K562 (cell line): ENCODE measurements around the gene ENDOV. TPM values are rescaled to one million over a fixed set of nuclear protein-coding genes. Genes with fewer than 3 reads are reported as not detected.

Source experiments
- ATAC-seq: fragments of 200-7000 bp; cut with Tn5 transposase; 3 replicates; pipeline ENCODE4 v1.9.1; 2020; ENCODE audit warnings: moderate library complexity
- BruUV-seq: library from RNA; stranded (reverse); fragments of 400-500 nt; replicated peaks from 2 replicates; lab custom pipeline; 2021; lab: Mats Ljungman, UMichigan
- CTCF ChIA-PET: fragments of 300-600 bp; formaldehyde crosslinking; extraction: SDS; loops from one replicate; lab custom pipeline; 2021; ENCODE audit warnings: low intra/inter-chr PET ratio; lab: Yijun Ruan, JAX
- POLR2A ChIA-PET: fragments of 300-600, 350-650 bp; sonication (Branson Sonifier 250); formaldehyde crosslinking; extraction: SDS; loops from one replicate; lab custom pipeline; 2021; ENCODE audit warnings: antibody characterized with exemption, inconsistent platforms; lab: Yijun Ruan, JAX
- DNase-seq, 4 experiments: peaks; one replicate each; pipeline versions ENCODE4 v3.0.0 to v3.0.0-alpha.2; 2011 to 2018; ENCODE audit warnings: low spot score in 3 of 4, mixed read lengths in 3 of 4; ENCODE audit errors: extremely low read depth in 1 of 4
- FAIRE-seq: peaks from 2 replicates; lab custom pipeline; 2011; peaks lifted over from hg19 to GRCh38; lab: Jason Lieb, UNC
- H2AFZ ChIP-seq: 2 replicates; pipeline ENCODE4 v1.6.0; 2011; ENCODE audit warnings: low read depth, low read length, control low read depth, inconsistent platforms
- H3K27ac ChIP-seq: fragments of 200-600 bp; 3 replicates; pipeline ENCODE4 v1.8.0; 2011; ENCODE audit warnings: low read depth, mild to moderate bottlenecking, control low read depth, inconsistent platforms, low read length, moderate library complexity, mixed read lengths; ENCODE audit errors: extremely low read depth
- H3K27me3 ChIP-seq, 2 experiments: fragments of 300-600 bp in 1 of 2; 2 replicates in 1 of 2; 3 replicates in 1 of 2; pipeline versions ENCODE4 v1.6.0 to v1.8.0; 2011; ENCODE audit warnings: inconsistent platforms in 2 of 2, low read length in 2 of 2, mild to moderate bottlenecking in 1 of 2, mixed read lengths in 1 of 2, moderate library complexity in 1 of 2; ENCODE audit not compliant: control insufficient read depth in 2 of 2, insufficient read depth in 2 of 2
- H3K36me3 ChIP-seq: fragments of 300-600 bp; 3 replicates; pipeline ENCODE4 v1.8.0; 2011; ENCODE audit warnings: mild to moderate bottlenecking, low read length, inconsistent platforms; ENCODE audit not compliant: control insufficient read depth, insufficient read depth
- H3K4me1 ChIP-seq, 2 experiments: fragments of 200-600 bp in 1 of 2; replicated peaks in 1 of 2; 2 replicates in 1 of 2; 3 replicates in 1 of 2; pipeline versions ENCODE4 v1.5.1 to v1.8.0; 2011; ENCODE audit warnings: inconsistent platforms in 2 of 2, low read length in 2 of 2, mild to moderate bottlenecking in 1 of 2, mixed read lengths in 1 of 2, moderate library complexity in 1 of 2; ENCODE audit not compliant: control insufficient read depth in 2 of 2, insufficient read depth in 2 of 2
- H3K4me2 ChIP-seq: 2 replicates; pipeline ENCODE4 v1.6.1; 2011; ENCODE audit warnings: low read length, control low read depth, inconsistent platforms, mixed read lengths; ENCODE audit not compliant: insufficient read depth
- H3K4me3 ChIP-seq: fragments of 200-600 bp; sonication (generic), shearing (Covaris generic); 2 replicates; pipeline ENCODE4 v1.5.1; 2016; ENCODE audit warnings: control low read depth, inconsistent platforms
- H3K79me2 ChIP-seq: fragments of 200-600 bp; 3 replicates; pipeline ENCODE4 v1.8.0; 2011; ENCODE audit warnings: low read length, inconsistent platforms; ENCODE audit not compliant: control insufficient read depth, insufficient read depth
- H3K9ac ChIP-seq, 2 experiments: 2 replicates each; pipeline versions ENCODE4 v1.6.0 to v1.6.1; 2011; ENCODE audit warnings: low read depth in 2 of 2, low read length in 2 of 2, control low read depth in 1 of 2, inconsistent platforms in 1 of 2, mild to moderate bottlenecking in 1 of 2, mixed read lengths in 1 of 2; ENCODE audit not compliant: insufficient read depth in 1 of 2
- H3K9me1 ChIP-seq: one replicate; pipeline ENCODE4 v1.6.0; 2011; ENCODE audit warnings: inconsistent platforms, mild to moderate bottlenecking, low read length, moderate library complexity; ENCODE audit not compliant: control insufficient read depth, insufficient read depth
- H3K9me3 ChIP-seq: replicated peaks from 2 replicates; pipeline ENCODE4 v1.5.1; 2011; ENCODE audit warnings: low read depth, low read length, inconsistent platforms; ENCODE audit not compliant: control insufficient read depth, insufficient read depth
- H4K20me1 ChIP-seq: replicated peaks from 2 replicates; pipeline ENCODE4 v1.6.1; 2011; ENCODE audit warnings: low read length, inconsistent platforms, mixed read lengths; ENCODE audit not compliant: control insufficient read depth, insufficient read depth
- CBFA2T3 ChIP-seq: fragments of 450-650 bp; IDR thresholded peaks from 2 replicates; pipeline ENCODE4 v1.6.1; 2017
- CGGBP1 ChIP-seq: fragments of 250-450 bp; sonication (Bioruptor Pico); IDR thresholded peaks from 2 replicates; pipeline ENCODE4 v1.9.0; 2021; ENCODE audit warnings: mild to moderate bottlenecking
- GTF2F1 ChIP-seq: IDR thresholded peaks from 2 replicates; pipeline ENCODE4 v1.6.1; 2011; ENCODE audit warnings: low read depth, low read length, improper control_type of control experiment
- HINFP ChIP-seq: fragments of 450-650 bp; conservative IDR thresholded peaks from 2 replicates; pipeline ENCODE4 v1.6.1; 2016; ENCODE audit warnings: missing genetic modification characterization, low read depth, mild to moderate bottlenecking, control low read depth, missing compliant biosample characterization
- MNT ChIP-seq, 2 experiments: fragments of 450-650 bp; conservative IDR thresholded peaks; 2 replicates each; pipeline ENCODE4 v1.6.1; 2017; ENCODE audit warnings: mild to moderate bottlenecking in 2 of 2, moderate library complexity in 2 of 2
- NRF1 ChIP-seq, 2 experiments: fragments of 450-650 bp; IDR thresholded peaks in 1 of 2; conservative IDR thresholded peaks in 1 of 2; 2 replicates each; pipeline ENCODE4 v1.6.1; 2014; ENCODE audit warnings: mild to moderate bottlenecking in 2 of 2
- POLR3G ChIP-seq: IDR thresholded peaks from 2 replicates; pipeline ENCODE4 v1.6.1; 2011; ENCODE audit not compliant: insufficient read length, insufficient replicate concordance; ENCODE audit errors: extremely low read depth
- SRF ChIP-seq, 2 experiments: fragments of 250-450, 450-650 bp in 1 of 2; sonication (Bioruptor Pico) in 1 of 2; sonication (generic) in 1 of 2; formaldehyde crosslinking; IDR thresholded peaks; 2 replicates each; pipeline versions ENCODE4 v1.5.0 to v1.5.1; 2020 to 2022; ENCODE audit warnings: mild to moderate bottlenecking in 1 of 2, missing genetic modification reagents in 1 of 2
- TAF7 ChIP-seq: fragments of 450-650 bp; IDR thresholded peaks from 2 replicates; pipeline ENCODE4 v1.6.1; 2016; ENCODE audit warnings: missing genetic modification characterization, missing compliant biosample characterization
- ZBTB7A ChIP-seq: IDR thresholded peaks from 2 replicates; pipeline ENCODE4 v1.6.1; 2011; ENCODE audit warnings: low read depth, mild to moderate bottlenecking, low read length, moderate library complexity, borderline replicate concordance; ENCODE audit not compliant: control insufficient read depth
- ZNF253 ChIP-seq: fragments of 250-450 bp; sonication (Bioruptor Pico); conservative IDR thresholded peaks from 2 replicates; pipeline ENCODE4 v1.6.1; 2021; ENCODE audit warnings: mild to moderate bottlenecking
- WGBS: fragments of 100-300 bp; shearing (Covaris generic); methylation state at CpG from one replicate; pipeline ENCODE4 v1.1.6; 2016; ENCODE audit warnings: low coverage, mixed read lengths; ENCODE audit not compliant: insufficient coverage; ENCODE audit errors: missing lambda C conversion rate; 5-methylcytosine and 5-hydroxymethylcytosine counted together
- in situ Hi-C: fragments of 300-500 bp; cut with MboI; formaldehyde crosslinking; loops from 4 replicates; pipeline ENCODE4 v1.15.0; 2018; ENCODE audit warnings: inconsistent platforms, mixed read lengths
- intact Hi-C: fragments of 100-400 bp; cut with micrococcal nuclease; formaldehyde crosslinking; loops from 2 replicates; pipeline ENCODE4 v1.14.2; 2022
- polyA plus RNA-seq, 8 experiments: library from polyadenylated mRNA; depleted of rRNA in 4 of 8; stranded (reverse) in 5 of 8; unstranded in 3 of 8; fragments of >200 nt; fragmentation: Nextera tagmentation in 2 of 8; fragmentation: Illumina TruSeq in 1 of 8; extraction: Ambion mirVana in 2 of 8; extraction: Trizol in 1 of 8; gene quantifications; 2 replicates each; pipeline versions ENCODE4 v1.2.1 to v1.2.3, GENCODE V29; 2011 to 2014; ENCODE audit warnings: inconsistent platforms in 1 of 8, missing spikeins in 1 of 8
- total RNA-seq, 7 experiments: library from RNA; depleted of rRNA in 6 of 7; stranded (reverse); fragments of >200 nt in 6 of 7; fragmentation: Illumina TruSeq in 2 of 7; extraction: Trizol in 2 of 7; gene quantifications; 2 replicates each; pipeline versions ENCODE4 v1.2.1 to v1.2.3, GENCODE V29; 2011 to 2021; ENCODE audit warnings: low replicate concordance in 1 of 7
- TF ChIP-seq, protein P1 (sequence below): fragments of 450-650 bp; formaldehyde crosslinking; IDR thresholded peaks from 2 replicates; pipeline ENCODE4 v1.4.0; 2020; ENCODE audit warnings: mild to moderate bottlenecking, moderate library complexity
- TF ChIP-seq, protein P2 (sequence below): IDR thresholded peaks from 2 replicates; pipeline ENCODE4 v1.6.1; 2016; ENCODE audit warnings: missing genetic modification characterization, missing compliant biosample characterization

The ENDOV gene
- total and polyA plus RNA-seq, 9 of the 15 experiments (the other 6 are each of a cell fraction or from before 2014, with no cell fraction given), result 1.2 to 8.2 (median 3.7) TPM

GRCh38 chr17:80425835-80426426 is 11.0 kb downstream of the ENDOV start:
- Histone ChIP-seq H4K20me1 (peaks cover 33% of the 10 kb centered on the region), H2AFZ (no peak overlapping the region), H3K4me1 (peaks cover 0 to 51% of the 10 kb centered on the region in 2 experiments; a peak in 2 of 5 replicates), H3K4me2 (no peak overlapping the region), H3K27me3 (peaks cover 20 to 86% of the 10 kb centered on the region in 2 experiments; a peak in 4 of 5 replicates), H3K9me1 (no peaks in the 10 kb centered on the region), H3K36me3 (no peaks in the 10 kb centered on the region), H3K27ac (no peak overlapping the region), H3K9ac (peak overlapping the region in 1 of 2 experiments; percentile 74; a peak in 2 of 4 replicates), H3K9me3 (no peaks in the 10 kb centered on the region), H3K79me2 (no peaks in the 10 kb centered on the region), H3K4me3 (no peak overlapping the region)
- no peak for ATAC-seq
- BruUV-seq, result no TSS peak
- WGBS, result 7% methylated on average over 9 of the region's 9 CpGs
- intact Hi-C loops, result loop anchor here (5.0 kb wide), 2 partner anchors 226 to 556 kb away; no protein-coding TSS in a partner anchor
- ChIA-PET POLR2A (interaction anchor here (0.7 kb wide), 1 partner anchor 1584 kb away, joined by 3 read pairs; no protein-coding TSS in a partner anchor), CTCF (interaction anchor here (1.9 to 2.7 kb wide), 4 partner anchors 149 to 555 kb away, joined by 17 to 38 read pairs (median 18); no protein-coding TSS in a partner anchor)
- in situ Hi-C loops, result loop anchor here (5.0 kb wide), 2 partner anchors 151 to 556 kb away; no protein-coding TSS in a partner anchor
- FAIRE-seq, result no peak
- no peak for DNase-seq
- TF ChIP-seq POLR3G, result no peak
- TF ChIP-seq ZBTB7A, result no peak
- no peak for TF ChIP-seq GTF2F1
- TF ChIP-seq MNT (conservative IDR thresholded peaks at IDR 0.05), result no peak
- no peak for TF ChIP-seq ZNF253 (CRISPR knock-in tag)
- no peak for TF ChIP-seq HINFP (tag)
- TF ChIP-seq, protein P1, sequence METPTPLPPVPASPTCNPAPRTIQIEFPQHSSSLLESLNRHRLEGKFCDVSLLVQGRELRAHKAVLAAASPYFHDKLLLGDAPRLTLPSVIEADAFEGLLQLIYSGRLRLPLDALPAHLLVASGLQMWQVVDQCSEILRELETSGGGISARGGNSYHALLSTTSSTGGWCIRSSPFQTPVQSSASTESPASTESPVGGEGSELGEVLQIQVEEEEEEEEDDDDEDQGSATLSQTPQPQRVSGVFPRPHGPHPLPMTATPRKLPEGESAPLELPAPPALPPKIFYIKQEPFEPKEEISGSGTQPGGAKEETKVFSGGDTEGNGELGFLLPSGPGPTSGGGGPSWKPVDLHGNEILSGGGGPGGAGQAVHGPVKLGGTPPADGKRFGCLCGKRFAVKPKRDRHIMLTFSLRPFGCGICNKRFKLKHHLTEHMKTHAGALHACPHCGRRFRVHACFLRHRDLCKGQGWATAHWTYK (CRISPR knock-in tag), result no peak
- TF ChIP-seq TAF7 (tag), result no peak
- TF ChIP-seq, protein P2, sequence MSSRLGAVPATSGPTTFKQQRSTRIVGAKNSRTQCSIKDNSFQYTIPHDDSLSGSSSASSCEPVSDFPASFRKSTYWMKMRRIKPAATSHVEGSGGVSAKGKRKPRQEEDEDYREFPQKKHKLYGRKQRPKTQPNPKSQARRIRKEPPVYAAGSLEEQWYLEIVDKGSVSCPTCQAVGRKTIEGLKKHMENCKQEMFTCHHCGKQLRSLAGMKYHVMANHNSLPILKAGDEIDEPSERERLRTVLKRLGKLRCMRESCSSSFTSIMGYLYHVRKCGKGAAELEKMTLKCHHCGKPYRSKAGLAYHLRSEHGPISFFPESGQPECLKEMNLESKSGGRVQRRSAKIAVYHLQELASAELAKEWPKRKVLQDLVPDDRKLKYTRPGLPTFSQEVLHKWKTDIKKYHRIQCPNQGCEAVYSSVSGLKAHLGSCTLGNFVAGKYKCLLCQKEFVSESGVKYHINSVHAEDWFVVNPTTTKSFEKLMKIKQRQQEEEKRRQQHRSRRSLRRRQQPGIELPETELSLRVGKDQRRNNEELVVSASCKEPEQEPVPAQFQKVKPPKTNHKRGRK (tag), result no peak
- no peak for TF ChIP-seq NRF1 (conservative IDR thresholded peaks at IDR 0.05 in 1 of 2, IDR thresholded peaks at IDR 0.05 in 1 of 2)
- no peak for TF ChIP-seq SRF (CRISPR knock-in tag; IDR thresholded peaks at IDR 0.05)
- TF ChIP-seq CBFA2T3, result no peak
- TF ChIP-seq CGGBP1 (CRISPR knock-in tag), result no peak
